Sigmoid colon (tissue), 4 donors: Measurements from ENCODE around the gene CD164L2.

Experiments
- EP300 ChIP-seq, 4 donors: sonication (generic); formaldehyde crosslinking; IDR thresholded peaks; one replicate each; pipeline ENCODE4 v1.6.1; 2017; ENCODE audit warnings: antibody characterized with exemption in 4 of 4
- POLR2A ChIP-seq, 2 donors: fragments of 450-650 bp; IDR thresholded peaks; one replicate each; pipeline ENCODE4 v1.6.1; 2016; ENCODE audit warnings: antibody characterized with exemption in 2 of 2, mild to moderate bottlenecking in 2 of 2, moderate library complexity in 2 of 2
- TF ChIP-seq, protein P1 (sequence below), 4 experiments: fragments of 450-650 bp in 3 of 4; fragments of 200-600 bp in 1 of 4; IDR thresholded peaks; one replicate each; pipeline ENCODE4 v1.5.1; 2016 to 2019; ENCODE audit warnings: antibody characterized with exemption in 4 of 4, mild to moderate bottlenecking in 3 of 4, moderate library complexity in 2 of 4

DNA sequence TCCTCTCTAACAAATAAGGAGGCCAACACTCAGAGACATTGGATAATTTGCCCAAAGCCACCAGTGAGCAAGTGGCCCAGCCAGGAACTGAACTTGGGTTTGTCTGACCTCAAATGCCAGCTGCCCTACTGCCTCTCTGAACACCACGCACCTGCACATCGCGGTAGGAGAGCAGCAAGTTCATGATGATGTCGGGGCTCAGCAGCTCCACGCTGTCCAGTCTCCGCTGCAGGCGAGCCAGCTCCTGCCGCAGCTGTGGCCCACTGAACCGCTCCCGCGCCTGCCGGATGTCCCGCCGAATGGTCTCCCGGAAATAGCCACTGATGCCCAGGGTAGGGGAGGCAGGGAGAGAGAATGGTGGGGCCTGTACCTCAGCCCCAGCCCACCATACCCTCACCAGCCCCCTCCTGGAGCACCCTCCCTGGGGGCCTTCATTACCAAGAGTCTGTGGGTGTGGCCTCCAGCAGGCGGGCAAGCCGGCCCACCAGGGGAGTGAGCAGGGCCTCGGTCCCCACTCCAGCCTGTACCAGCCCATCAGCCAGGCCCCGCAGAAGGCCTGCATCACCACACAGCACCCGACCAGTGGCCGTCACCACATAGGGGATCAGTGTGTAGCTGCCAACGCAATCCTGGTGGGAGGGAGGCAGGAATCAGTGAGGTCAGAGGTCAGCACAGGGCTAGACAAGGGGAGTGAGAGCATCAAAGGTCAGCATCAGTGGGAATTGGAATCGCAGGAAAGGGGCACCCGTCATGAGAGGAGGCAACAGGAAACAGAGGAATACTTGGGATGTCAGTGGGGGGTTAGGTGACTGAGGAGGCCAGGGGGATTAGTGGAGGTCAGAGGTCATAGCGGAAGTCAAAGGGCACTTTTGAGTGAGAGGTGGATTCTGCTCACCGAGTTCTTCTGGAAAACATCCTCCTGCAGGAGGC is 19.1 kb downstream of the CD164L2 start:
- TF ChIP-seq, protein P1, sequence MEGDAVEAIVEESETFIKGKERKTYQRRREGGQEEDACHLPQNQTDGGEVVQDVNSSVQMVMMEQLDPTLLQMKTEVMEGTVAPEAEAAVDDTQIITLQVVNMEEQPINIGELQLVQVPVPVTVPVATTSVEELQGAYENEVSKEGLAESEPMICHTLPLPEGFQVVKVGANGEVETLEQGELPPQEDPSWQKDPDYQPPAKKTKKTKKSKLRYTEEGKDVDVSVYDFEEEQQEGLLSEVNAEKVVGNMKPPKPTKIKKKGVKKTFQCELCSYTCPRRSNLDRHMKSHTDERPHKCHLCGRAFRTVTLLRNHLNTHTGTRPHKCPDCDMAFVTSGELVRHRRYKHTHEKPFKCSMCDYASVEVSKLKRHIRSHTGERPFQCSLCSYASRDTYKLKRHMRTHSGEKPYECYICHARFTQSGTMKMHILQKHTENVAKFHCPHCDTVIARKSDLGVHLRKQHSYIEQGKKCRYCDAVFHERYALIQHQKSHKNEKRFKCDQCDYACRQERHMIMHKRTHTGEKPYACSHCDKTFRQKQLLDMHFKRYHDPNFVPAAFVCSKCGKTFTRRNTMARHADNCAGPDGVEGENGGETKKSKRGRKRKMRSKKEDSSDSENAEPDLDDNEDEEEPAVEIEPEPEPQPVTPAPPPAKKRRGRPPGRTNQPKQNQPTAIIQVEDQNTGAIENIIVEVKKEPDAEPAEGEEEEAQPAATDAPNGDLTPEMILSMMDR (IDR thresholded peaks at IDR 0.05), result no peak
- TF ChIP-seq EP300 (IDR thresholded peaks at IDR 0.05), result no peak
- TF ChIP-seq POLR2A (IDR thresholded peaks at IDR 0.05), result no peak
